Ishikawa (cell line): ENCODE data around the gene PDZD8.

ENCODE experiments used
- CEBPB ChIP-seq: IDR thresholded peaks from 2 replicates; pipeline ENCODE4 v1.6.1; 2012
- CREB1 ChIP-seq: IDR thresholded peaks from 2 replicates; pipeline ENCODE4 v1.6.1; 2012; ENCODE audit warnings: low read depth
- EGR1 ChIP-seq: IDR thresholded peaks from 2 replicates; pipeline ENCODE4 v1.6.1; 2012
- EP300 ChIP-seq: IDR thresholded peaks from 2 replicates; pipeline ENCODE4 v1.6.1; 2012; ENCODE audit warnings: borderline replicate concordance
- FOXM1 ChIP-seq: IDR thresholded peaks from 2 replicates; pipeline ENCODE4 v1.6.1; 2012; ENCODE audit warnings: low read depth, borderline replicate concordance
- NFIC ChIP-seq: IDR thresholded peaks from 2 replicates; pipeline ENCODE4 v1.6.1; 2012
- RAD21 ChIP-seq: IDR thresholded peaks from 2 replicates; pipeline ENCODE4 v1.6.1; 2012; ENCODE audit warnings: low read depth
- TAF1 ChIP-seq: IDR thresholded peaks from 2 replicates; pipeline ENCODE4 v1.6.1; 2012; ENCODE audit warnings: low read depth, mild to moderate bottlenecking
- TCF12 ChIP-seq: IDR thresholded peaks from 2 replicates; pipeline ENCODE4 v1.6.1; 2012; ENCODE audit warnings: low read depth
- TEAD4 ChIP-seq: IDR thresholded peaks from 2 replicates; pipeline ENCODE4 v1.6.1; 2012
- YY1 ChIP-seq: IDR thresholded peaks from 2 replicates; pipeline ENCODE4 v1.6.1; 2012; ENCODE audit warnings: low read depth
- ZBTB7A ChIP-seq: IDR thresholded peaks from 2 replicates; pipeline ENCODE4 v1.6.1; 2012; ENCODE audit warnings: low read depth
- TF ChIP-seq, protein P1 (sequence below): IDR thresholded peaks from 2 replicates; pipeline ENCODE4 v1.6.1; 2012
- TF ChIP-seq, protein P2 (sequence below): IDR thresholded peaks from 2 replicates; pipeline ENCODE4 v1.6.1; 2012; ENCODE audit warnings: low read depth, mild to moderate bottlenecking
- TF ChIP-seq, protein P3 (sequence below): IDR thresholded peaks from 2 replicates; pipeline ENCODE4 v1.6.1; 2012

Gene PDZD8

DNA sequence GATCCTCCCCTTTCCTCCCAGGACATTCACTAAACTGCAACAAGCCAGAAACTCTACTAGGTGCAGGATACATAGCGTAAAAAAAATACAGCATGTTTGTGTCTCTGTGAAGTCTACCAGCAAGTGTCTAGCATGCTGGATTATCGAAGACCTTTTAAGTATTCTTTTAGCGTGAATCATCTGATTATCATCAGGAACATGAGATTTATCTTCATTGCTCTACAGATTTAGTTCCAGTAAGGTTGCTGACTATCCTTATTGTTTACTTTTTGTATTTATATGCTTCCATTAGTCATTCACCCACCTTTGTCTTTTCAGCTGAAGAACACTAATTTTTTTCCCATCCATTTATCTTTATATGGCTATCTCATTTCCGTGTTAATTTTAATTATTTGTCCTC is 62.8 kb downstream of the PDZD8 start:
- no peak for TF ChIP-seq EP300
- TF ChIP-seq TCF12: no peak
- TF ChIP-seq, protein P1, sequence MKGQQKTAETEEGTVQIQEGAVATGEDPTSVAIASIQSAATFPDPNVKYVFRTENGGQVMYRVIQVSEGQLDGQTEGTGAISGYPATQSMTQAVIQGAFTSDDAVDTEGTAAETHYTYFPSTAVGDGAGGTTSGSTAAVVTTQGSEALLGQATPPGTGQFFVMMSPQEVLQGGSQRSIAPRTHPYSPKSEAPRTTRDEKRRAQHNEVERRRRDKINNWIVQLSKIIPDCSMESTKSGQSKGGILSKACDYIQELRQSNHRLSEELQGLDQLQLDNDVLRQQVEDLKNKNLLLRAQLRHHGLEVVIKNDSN: no peak
- TF ChIP-seq CEBPB: no peak
- no peak for TF ChIP-seq TAF1
- no peak for TF ChIP-seq ZBTB7A
- TF ChIP-seq CREB1: no peak
- no peak for TF ChIP-seq RAD21
- TF ChIP-seq TEAD4: no peak

DNA sequence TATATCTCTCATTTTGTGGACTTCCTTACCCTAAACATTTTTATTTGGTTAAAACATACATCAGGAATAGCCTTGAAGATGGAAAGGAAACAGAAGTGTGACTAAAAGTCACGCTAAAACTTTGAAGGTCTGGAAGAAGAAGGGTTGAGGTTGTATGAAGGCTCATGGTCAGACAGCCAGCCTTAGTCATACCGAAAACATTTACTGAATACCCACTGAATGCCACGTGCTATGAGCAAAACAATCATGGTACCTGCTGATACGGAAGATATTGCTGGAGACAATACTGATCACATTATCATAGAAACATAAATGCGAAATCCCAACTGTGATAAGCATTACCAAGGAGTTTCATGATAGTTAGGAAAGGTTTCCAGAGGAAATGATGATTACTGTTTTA is 64.0 kb downstream of the PDZD8 start:
- TF ChIP-seq, protein P1: no peak
- TF ChIP-seq TEAD4 (no peak), FOXM1 (no peak), YY1 (no peak), NFIC (no peak), CEBPB (no peak)

DNA sequence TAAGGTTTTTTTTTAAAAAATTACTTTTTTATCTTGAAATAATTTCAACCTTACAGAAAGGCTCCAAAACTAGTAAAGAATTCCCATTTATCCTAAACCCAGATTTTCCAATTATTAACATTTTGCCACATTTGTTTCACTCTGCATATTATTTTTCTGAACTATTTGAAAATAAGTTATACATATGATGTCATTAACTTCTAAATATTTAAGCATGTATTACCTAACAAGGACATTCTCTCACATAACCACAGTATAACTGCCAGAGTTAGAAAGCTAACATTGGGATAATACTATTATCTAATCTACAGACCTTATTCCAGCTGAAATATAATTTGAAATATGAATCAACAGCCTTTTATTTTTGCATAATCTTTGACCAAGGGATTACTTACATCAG is 68.6 kb downstream of the PDZD8 start:
- TF ChIP-seq TAF1: no peak
- TF ChIP-seq NFIC: no peak
- TF ChIP-seq CEBPB: no peak
- no peak for TF ChIP-seq EP300
- no peak for TF ChIP-seq FOXM1
- TF ChIP-seq TCF12: no peak
- no peak for TF ChIP-seq ZBTB7A
- no peak for TF ChIP-seq YY1
- TF ChIP-seq, protein P2, sequence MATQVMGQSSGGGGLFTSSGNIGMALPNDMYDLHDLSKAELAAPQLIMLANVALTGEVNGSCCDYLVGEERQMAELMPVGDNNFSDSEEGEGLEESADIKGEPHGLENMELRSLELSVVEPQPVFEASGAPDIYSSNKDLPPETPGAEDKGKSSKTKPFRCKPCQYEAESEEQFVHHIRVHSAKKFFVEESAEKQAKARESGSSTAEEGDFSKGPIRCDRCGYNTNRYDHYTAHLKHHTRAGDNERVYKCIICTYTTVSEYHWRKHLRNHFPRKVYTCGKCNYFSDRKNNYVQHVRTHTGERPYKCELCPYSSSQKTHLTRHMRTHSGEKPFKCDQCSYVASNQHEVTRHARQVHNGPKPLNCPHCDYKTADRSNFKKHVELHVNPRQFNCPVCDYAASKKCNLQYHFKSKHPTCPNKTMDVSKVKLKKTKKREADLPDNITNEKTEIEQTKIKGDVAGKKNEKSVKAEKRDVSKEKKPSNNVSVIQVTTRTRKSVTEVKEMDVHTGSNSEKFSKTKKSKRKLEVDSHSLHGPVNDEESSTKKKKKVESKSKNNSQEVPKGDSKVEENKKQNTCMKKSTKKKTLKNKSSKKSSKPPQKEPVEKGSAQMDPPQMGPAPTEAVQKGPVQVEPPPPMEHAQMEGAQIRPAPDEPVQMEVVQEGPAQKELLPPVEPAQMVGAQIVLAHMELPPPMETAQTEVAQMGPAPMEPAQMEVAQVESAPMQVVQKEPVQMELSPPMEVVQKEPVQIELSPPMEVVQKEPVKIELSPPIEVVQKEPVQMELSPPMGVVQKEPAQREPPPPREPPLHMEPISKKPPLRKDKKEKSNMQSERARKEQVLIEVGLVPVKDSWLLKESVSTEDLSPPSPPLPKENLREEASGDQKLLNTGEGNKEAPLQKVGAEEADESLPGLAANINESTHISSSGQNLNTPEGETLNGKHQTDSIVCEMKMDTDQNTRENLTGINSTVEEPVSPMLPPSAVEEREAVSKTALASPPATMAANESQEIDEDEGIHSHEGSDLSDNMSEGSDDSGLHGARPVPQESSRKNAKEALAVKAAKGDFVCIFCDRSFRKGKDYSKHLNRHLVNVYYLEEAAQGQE: no peak
- no peak for TF ChIP-seq TEAD4
- no peak for TF ChIP-seq RAD21
- no peak for TF ChIP-seq CREB1
- TF ChIP-seq, protein P3, sequence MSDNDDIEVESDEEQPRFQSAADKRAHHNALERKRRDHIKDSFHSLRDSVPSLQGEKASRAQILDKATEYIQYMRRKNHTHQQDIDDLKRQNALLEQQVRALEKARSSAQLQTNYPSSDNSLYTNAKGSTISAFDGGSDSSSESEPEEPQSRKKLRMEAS: no peak

DNA sequence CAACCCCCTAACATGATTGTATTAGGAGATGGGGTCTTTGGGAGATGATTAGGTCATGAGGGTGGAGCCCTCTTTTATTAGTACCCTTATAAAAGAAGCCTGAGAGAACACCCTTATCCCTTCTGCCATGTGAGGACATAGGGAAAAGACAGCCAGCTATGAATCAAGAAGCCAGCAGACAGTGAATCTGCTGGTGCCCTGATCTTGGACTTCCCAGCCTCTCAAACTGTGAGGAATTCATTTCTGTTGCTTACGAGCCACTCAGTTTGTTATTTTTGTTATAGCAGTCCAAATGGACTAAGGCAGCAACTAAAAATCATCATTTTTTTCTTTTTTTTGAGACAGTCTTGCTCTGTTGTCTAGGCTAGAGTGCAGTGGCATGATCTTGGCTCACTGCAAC is 74.6 kb downstream of the PDZD8 start:
- TF ChIP-seq, protein P2: no peak
- TF ChIP-seq NFIC (no peak), TCF12 (no peak), CREB1 (no peak), ZBTB7A (no peak), TAF1 (no peak)
- TF ChIP-seq, protein P3: no peak

DNA sequence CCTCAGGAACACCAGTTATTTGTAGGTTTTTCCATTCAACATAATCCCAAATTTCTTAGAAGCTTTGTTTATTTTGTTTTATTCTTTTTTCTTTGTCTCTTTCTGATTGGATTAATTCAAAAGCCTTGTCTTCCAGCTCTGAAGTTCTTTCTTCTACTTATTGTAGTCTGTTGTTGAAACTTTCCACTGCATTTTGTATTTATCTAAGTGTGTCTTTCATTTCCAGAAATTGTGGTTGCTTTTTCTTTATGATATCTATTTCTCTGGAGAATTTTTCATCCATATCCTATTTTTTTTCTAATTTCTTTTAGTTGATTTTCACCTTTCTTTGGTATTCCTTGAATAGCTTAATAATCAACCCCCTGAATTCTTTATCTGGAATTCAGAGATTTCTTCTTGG is 75.8 kb downstream of the PDZD8 start:
- TF ChIP-seq, protein P3: no peak
- TF ChIP-seq TEAD4 (no peak), YY1 (no peak), RAD21 (no peak), CREB1 (no peak), NFIC (no peak), EP300 (no peak), FOXM1 (no peak), TAF1 (no peak), TCF12 (no peak), EGR1 (no peak), ZBTB7A (no peak), CEBPB (no peak)
- TF ChIP-seq, protein P1: no peak

DNA sequence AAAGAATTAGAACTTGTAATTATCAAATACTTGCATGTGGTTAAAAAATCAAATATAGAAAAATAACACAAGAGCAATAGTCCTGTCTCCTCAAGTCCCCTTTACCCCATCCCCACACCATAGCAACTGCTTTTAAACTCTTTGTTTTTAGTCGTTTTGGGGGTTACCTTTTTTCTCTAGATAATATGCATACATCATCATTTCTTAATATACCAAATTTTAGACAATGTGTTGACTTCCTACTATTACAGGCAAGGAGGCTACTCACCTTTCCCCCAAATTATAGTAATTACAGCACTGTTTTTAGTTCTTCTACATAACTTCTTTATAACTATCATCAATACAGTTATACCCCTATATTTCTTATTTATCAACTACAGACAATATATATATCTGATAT is 77.0 kb downstream of the PDZD8 start:
- TF ChIP-seq EGR1 (no peak), RAD21 (no peak), TCF12 (no peak), TAF1 (no peak), FOXM1 (no peak), TEAD4 (no peak), CREB1 (no peak)
- TF ChIP-seq, protein P2: no peak
- TF ChIP-seq, protein P3: no peak
